Tibial nerve (tissue), 4 donors: ENCODE results near the gene CAMSAP2. TPM values are rescaled to one million over a fixed set of nuclear protein-coding genes. Genes with fewer than 3 reads are reported as not detected.

Source experiments
- DNase-seq, 2 donors: peaks; one replicate each; pipeline ENCODE4 v3.0.0-alpha.2; 2019; ENCODE audit warnings: low spot score in 2 of 2
- H3K27ac ChIP-seq, 4 donors: fragments of 200-600 bp; sonication (generic) in 3 of 4; one replicate each; pipeline ENCODE4 v1.5.1; 2017 to 2019; ENCODE audit warnings: mild to moderate bottlenecking in 1 of 4
- H3K27me3 ChIP-seq, 2 donors: fragments of 200-600 bp; sonication (generic) in 1 of 2; one replicate each; pipeline versions ENCODE4 v1.5.1 to v1.6.0; 2017 to 2019
- H3K36me3 ChIP-seq, 3 donors: fragments of 200-600 bp; sonication (generic); one replicate each; pipeline ENCODE4 v1.5.1; 2018 to 2019
- H3K4me1 ChIP-seq, 4 donors: fragments of 200-600 bp; sonication (generic) in 3 of 4; one replicate each; pipeline ENCODE4 v1.5.1; 2017 to 2019
- H3K4me3 ChIP-seq, 4 donors: fragments of 200-600 bp; sonication (generic) in 3 of 4; one replicate each; pipeline ENCODE4 v1.5.1; 2017 to 2019; ENCODE audit warnings: mild to moderate bottlenecking in 1 of 4, moderate library complexity in 1 of 4
- H3K9me3 ChIP-seq, 4 donors: fragments of 200-600 bp; sonication (generic) in 3 of 4; one replicate each; pipeline ENCODE4 v1.5.1; 2017 to 2019
- EP300 ChIP-seq, 2 donors: sonication (generic); formaldehyde crosslinking; IDR thresholded peaks; one replicate each; pipeline ENCODE4 v1.6.1; 2017; ENCODE audit warnings: antibody characterized with exemption in 2 of 2, mild to moderate bottlenecking in 1 of 2
- POLR2A ChIP-seq, 2 donors: fragments of 450-650 bp; IDR thresholded peaks; one replicate each; pipeline ENCODE4 v1.6.1; 2017; ENCODE audit warnings: antibody characterized with exemption in 2 of 2, mild to moderate bottlenecking in 2 of 2, moderate library complexity in 2 of 2
- WGBS, 2 donors: methylation state at CpG; one replicate each; pipeline ENCODE4 v1.1.5; 2018; 5-methylcytosine and 5-hydroxymethylcytosine counted together
- total RNA-seq, 4 donors: library from RNA; depleted of rRNA; stranded (reverse); fragments of >200 nt; gene quantifications; one replicate each; pipeline ENCODE4 v1.1.0, GENCODE V29; 2016
- TF ChIP-seq, protein P1 (sequence below), 5 experiments: fragments of 200-600 bp in 3 of 5; fragments of 450-650 bp in 2 of 5; sonication (generic) in 3 of 5; IDR thresholded peaks; one replicate each; pipeline ENCODE4 v1.5.1; 2016 to 2019; ENCODE audit warnings: antibody characterized with exemption in 5 of 5, mild to moderate bottlenecking in 3 of 5, moderate library complexity in 2 of 5

Gene CAMSAP2
- total RNA-seq, 4 donors from 2014 or later: 27.3 to 38.9 (median 31.6) TPM

DNA sequence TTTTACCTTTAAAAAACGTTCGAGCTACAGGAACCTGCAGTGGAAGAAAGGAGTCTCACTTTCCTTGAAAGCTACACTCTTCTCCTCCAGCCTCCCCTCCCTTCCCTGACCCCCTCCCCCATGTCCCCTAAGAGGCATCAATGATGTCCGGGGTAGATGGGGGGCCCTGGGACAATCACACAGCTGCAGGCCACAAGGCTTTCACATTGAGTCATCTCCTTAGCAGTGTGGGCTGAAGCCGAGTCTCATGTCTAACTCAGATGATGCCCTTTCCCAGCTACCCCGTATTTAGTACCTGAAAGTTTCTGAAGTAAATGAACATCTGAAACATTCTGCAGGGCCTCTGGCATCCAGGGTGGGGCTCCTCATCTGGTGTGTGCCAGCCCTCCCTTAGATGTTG lies 127.8 kb downstream of the CAMSAP2 start:
- Histone ChIP-seq H3K4me3 (no peak overlapping the region), H3K4me1 (no peaks in the 10 kb centered on the region), H3K9me3 (no peaks in the 10 kb centered on the region), H3K27me3 (peaks cover 0 to 24% of the 10 kb centered on the region in 2 donors), H3K27ac (no peak overlapping the region), H3K36me3 (peaks cover 0 to 25% (median 0%) of the 10 kb centered on the region in 3 donors)
- no peak for DNase-seq
- TF ChIP-seq, protein P1, sequence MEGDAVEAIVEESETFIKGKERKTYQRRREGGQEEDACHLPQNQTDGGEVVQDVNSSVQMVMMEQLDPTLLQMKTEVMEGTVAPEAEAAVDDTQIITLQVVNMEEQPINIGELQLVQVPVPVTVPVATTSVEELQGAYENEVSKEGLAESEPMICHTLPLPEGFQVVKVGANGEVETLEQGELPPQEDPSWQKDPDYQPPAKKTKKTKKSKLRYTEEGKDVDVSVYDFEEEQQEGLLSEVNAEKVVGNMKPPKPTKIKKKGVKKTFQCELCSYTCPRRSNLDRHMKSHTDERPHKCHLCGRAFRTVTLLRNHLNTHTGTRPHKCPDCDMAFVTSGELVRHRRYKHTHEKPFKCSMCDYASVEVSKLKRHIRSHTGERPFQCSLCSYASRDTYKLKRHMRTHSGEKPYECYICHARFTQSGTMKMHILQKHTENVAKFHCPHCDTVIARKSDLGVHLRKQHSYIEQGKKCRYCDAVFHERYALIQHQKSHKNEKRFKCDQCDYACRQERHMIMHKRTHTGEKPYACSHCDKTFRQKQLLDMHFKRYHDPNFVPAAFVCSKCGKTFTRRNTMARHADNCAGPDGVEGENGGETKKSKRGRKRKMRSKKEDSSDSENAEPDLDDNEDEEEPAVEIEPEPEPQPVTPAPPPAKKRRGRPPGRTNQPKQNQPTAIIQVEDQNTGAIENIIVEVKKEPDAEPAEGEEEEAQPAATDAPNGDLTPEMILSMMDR (IDR thresholded peaks at IDR 0.05): no peak
- TF ChIP-seq EP300 (IDR thresholded peaks at IDR 0.05) (no peak), POLR2A (IDR thresholded peaks at IDR 0.05) (no peak)
- 32 to 35% methylated on average over 5 of the region's 5 CpGs for WGBS, 2 donors

DNA sequence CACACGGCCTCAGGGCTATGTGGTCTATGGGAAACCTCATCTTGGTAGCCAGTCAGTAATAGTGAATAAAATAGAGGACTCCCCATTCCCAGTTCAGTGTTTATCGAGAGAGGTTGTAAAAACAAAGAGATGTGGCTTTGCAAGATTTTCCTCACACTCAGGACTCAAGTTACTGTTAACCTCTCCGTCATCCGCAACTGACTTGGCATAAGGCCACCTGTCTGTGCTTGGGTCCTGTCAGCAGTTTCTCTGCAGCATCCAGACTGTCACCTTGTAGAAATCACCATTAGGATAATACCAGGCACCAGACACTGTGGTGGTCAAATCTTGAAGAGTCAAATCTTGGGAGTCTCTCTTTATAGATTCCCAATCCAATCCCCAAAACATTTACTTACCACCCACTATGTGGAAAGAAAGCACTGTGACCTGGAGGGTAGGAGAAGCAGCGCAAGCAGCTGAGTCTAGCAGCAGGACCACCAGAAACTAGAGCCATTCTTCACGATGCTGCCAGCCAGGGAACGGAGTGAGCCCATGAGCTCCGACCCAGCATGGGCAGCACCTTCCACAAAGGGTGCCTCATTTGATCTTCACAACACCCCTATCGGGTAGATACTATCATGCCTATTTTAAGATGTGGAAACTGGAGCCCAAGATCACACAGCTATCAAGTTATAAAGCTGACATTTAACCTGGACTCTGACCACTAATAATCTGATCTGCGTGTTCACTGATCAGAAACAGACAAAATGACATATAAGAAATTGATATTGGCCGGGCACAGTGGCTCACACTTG lies 128.5 kb downstream of the CAMSAP2 start:
- peaks cover 0 to 31% of the 10 kb centered on the region in 2 donors for H3K27me3 ChIP-seq
- TF ChIP-seq, protein P1 (IDR thresholded peaks at IDR 0.05): no peak
- TF ChIP-seq EP300 (IDR thresholded peaks at IDR 0.05) (no peak), POLR2A (IDR thresholded peaks at IDR 0.05) (no peak)
- peaks cover 0 to 24% (median 0%) of the 10 kb centered on the region in 3 donors for H3K36me3 ChIP-seq
- H3K27ac ChIP-seq: no peak overlapping the region
- DNase-seq: no peak
- H3K9me3 ChIP-seq: no peaks in the 10 kb centered on the region
- WGBS, 2 donors: 52 to 53% methylated on average over 11 of the region's 11 CpGs
- H3K4me1 ChIP-seq: no peaks in the 10 kb centered on the region
- no peak overlapping the region for H3K4me3 ChIP-seq

DNA sequence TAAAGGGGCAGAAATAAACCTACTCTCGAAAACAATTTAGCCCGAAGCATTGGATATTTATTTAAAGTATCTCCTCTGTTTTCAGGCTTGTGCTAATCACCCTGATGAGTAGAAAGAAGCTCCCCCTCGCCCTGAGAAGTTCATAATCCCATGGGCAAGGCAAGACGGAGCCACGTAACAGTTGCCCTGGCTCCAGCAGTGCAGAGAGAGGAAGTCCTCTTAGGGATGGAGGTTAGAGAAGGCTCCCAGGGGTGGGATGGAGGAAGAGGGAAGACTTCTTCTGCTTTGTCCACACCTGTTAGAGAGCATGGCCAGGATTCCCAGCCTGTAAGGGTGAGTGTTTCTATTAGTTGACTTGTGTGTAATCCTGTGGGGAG lies 130.7 kb downstream of the CAMSAP2 start:
- Histone ChIP-seq H3K36me3 (peaks cover 0 to 3% (median 0%) of the 10 kb centered on the region in 3 donors), H3K4me1 (peaks cover 0 to 16% (median 10%) of the 10 kb centered on the region in 4 donors), H3K4me3 (no peak overlapping the region), H3K27me3 (peaks cover 0 to 50% of the 10 kb centered on the region in 2 donors), H3K9me3 (no peaks in the 10 kb centered on the region), H3K27ac (no peak overlapping the region)
- TF ChIP-seq, protein P1 (IDR thresholded peaks at IDR 0.05): no peak
- TF ChIP-seq EP300 (IDR thresholded peaks at IDR 0.05) (no peak), POLR2A (IDR thresholded peaks at IDR 0.05) (no peak)
- 85 to 86% methylated on average over 5 of the region's 5 CpGs for WGBS, 2 donors
- DNase-seq: no peak

DNA sequence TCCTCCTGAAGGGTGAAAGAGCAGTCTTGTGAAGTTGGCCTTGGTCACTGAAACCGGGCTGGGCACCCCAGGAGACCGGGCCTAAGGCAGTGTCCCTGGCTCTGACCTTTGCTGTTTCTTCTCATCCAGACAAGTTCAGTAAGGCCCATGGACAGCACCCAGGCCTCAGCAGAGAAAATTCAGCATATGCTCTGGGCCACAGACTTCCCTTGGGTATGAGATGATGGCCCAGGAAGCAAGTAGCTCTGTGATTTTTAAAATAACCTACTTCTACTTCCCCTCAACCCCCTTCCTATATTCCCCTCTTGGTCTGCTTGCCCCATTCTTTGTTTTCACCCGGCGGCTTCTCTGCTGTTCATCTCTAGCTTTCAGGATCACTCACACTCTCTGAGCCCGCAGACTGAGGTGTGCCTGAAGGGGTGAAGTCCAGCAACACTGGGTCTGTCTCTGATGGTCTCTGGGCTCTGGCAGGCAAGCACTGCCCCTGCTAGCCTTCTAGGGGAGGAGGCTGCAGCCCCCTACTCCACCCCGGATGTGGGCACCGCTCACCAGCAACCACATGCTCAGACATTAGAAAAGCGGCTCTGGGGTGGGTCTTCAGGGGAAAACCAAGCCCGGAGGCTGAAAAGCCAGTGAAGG lies 131.2 kb downstream of the CAMSAP2 start:
- no peaks in the 10 kb centered on the region for H3K36me3 ChIP-seq
- 84 to 90% methylated on average over 9 of the region's 9 CpGs for WGBS, 2 donors
- DNase-seq: no peak
- peaks cover 0 to 55% of the 10 kb centered on the region in 2 donors for H3K27me3 ChIP-seq
- no peak overlapping the region for H3K4me3 ChIP-seq
- peaks cover 0 to 16% (median 10%) of the 10 kb centered on the region in 4 donors for H3K4me1 ChIP-seq
- no peak overlapping the region for H3K27ac ChIP-seq
- TF ChIP-seq, protein P1 (IDR thresholded peaks at IDR 0.05): no peak
- TF ChIP-seq POLR2A (IDR thresholded peaks at IDR 0.05) (no peak), EP300 (IDR thresholded peaks at IDR 0.05) (no peak)
- H3K9me3 ChIP-seq: no peaks in the 10 kb centered on the region
